ENCODE measurements around the gene IPO7.
"Not testable (repeated sequence)": the region's sequence is repeated elsewhere in the genome, so short reads cannot be mapped to it uniquely, and the experiment has no call there.

IPO7 gene

DNA sequence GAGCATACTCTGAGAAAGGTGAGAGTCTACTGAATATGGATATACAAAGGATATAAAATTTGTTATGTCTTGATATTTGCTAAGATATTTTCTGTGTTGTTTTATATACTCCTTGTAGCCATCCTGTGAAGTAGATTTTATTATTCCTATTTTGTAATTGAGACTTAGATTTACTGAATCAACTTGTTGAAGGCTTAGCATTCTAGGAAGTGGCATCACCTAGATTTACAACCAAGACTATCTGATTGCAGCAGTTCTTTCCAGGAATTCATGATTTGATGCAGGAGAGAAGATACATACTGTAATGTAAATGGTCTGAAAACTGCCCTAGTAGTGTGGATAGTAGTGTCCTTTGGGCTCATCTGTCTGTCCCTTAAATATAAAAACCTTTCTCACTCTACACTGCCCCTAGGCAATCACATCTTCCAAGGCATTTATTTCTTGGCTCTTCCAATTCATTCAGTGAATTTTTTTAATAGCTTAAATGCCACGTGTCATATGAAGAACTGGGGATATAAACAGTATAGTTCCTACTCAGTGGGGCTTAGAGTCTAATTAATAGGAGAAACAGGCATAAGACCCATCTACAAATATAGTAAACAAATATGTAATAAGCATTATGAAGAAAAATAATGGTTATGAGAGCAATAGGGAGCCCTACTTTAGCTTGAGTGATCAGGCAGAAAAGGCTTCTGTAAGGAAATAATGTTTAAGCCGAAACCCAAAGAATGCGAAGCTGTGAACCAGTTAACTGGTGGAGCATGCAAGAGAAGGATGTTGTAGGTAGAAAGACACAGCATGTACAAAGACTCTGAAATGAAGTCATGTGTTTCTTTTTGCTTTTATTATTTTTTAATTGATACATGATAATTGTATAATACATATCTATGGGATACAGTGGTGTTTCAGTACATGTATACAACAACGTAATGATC, 13.6 kb downstream of the IPO7 start:
- FAIRE-seq: no peak

DNA sequence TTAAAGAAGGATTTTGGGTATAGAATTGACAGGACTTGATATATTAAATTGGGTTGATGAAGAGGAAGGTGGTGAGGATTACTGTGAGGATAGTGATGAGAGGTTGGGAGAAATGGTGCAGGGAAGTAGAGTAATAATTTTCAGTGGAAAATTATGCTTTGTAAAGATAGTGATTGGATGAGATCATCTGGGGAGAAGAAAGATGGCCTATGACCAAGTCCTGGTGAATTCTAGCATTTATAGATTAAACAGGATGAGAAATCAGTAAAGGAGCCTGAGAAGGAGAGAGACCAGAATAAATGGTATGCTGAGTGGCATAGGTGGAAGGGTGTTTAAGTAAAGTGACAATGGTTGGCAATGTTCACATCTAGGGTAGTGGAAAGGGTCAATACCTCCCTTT, 15.0 kb downstream of the IPO7 start:
- FAIRE-seq (no peak), DNase-seq (ENCODE audit: extremely low spot score, insufficient read length, low read depth) (no peak)

More for the DNA sequence above, 13.6 kb downstream of the IPO7 start:
- DNase-seq (ENCODE audit: extremely low spot score, insufficient read length, low read depth): no peak

DNA sequence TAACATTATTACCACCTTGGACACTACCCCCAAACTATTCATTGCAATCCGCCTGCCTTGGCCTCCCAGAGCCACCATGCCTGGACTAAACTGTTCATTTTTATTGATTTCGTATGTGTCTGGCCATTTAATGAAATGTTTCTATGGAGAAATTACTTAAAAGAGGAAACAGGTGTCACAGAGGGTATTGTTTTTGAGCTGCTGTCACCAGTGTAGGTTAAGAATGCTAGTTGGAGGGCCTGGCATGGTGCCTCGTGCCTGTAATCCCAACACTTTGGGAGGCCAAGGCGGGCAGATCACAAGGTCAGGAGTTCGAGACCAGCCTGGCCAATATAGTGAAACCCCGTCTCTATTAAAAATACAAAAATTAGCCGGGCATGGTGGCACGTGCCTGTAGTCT, 17.4 kb downstream of the IPO7 start:
- FAIRE-seq; DNase-seq (ENCODE audit: extremely low spot score, insufficient read length, low read depth): not testable (repeated sequence)

DNA sequence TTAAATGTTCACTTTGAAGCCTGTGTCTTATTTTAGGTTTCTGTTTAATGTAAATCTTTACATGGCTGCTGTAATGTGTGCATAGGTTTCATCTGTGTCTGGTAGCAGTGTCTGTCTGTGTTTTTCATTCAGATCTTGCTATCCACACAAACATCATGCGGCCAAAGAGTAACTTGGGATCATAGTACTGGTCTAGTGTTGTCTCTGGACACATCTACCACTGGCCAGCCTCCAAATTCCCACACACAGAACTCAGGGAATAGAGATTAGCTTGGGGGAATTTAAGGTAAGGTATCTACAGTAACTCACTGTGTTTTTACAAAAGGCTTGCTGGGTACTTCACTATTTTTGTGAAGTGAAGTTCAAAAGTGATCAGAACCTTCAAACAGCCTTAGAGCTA, 44.3 kb downstream of the IPO7 start:
- FAIRE-seq (no peak), DNase-seq (ENCODE audit: extremely low spot score, insufficient read length, low read depth) (no peak)

DNA sequence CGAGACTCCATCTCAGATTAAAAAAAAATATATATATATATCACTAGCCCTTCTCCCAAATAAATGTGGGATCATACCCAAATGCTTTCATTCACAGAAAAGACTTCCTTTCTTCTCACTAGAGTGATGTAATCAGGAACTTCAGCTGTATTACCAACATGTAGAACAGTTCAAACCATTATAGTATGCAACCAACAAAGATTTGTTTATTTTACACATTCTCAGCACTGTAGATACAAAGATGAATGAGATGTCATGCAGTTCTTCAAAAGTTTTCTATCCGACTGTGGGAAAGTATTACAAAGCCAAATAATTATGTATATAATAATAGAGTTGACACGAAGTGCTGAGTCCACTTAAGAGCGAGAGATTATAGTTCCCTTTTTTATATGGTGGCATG, 54.2 kb downstream of the IPO7 start:
- FAIRE-seq: no peak
- no peak for DNase-seq (ENCODE audit: extremely low spot score, insufficient read length, low read depth)

DNA sequence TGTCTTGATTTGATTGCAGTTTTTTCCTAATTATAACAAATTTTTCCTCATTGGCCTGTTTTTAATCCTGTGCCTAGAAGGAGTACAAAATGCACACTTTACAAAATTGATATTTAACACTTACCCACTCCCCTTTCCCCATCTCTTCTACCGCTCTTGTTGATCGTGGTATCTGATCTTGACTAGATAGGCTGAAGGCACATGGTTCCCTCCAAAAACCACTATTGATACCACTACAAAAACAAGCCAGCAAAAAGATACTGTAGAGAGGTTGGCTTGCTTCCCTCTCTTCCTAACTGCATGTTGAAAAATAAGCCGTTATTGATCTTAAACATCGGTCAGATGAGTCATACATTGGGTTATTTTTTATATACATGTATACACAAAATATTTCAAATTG, 61.8 kb downstream of the IPO7 start:
- DNase-seq (ENCODE audit: extremely low spot score, insufficient read length, low read depth): no peak
- FAIRE-seq: no peak

DNA sequence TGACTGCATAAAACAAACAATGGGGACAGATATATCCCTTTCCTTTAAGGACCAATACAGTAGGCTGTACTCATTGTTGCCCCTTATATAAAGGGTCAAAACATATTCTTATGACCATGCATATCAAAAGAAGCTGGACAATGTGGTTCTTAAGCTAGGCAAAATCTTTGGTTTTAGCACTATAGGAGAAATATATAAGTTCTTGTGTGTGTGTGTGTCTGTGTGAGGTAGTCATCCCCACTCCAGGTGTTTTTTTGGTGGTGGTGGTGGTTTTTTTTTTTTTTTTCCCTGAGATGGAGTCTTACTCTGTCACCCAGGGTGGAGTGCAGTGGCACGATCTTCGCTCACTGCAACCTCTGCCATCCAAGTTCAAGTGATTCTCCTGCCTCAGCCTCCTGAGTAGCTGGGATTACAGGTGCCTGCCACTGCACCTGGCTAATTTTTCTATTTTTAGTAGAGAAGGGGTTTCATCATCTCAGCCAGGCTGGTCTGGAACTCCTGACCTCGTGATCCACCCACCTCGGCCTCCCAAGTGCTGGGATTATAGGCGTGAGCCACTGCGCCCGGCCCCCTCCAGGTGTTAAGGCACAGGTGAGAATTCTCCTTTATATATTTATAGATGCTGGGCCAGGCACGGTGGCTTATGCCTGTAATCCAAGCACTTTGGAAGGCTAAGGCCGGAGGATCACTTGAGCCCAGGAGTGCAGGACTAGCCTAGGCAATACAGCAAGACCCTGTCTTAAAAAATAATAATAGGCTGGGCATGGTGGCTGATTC, 64.3 kb downstream of the IPO7 start:
- no peak for DNase-seq (ENCODE audit: extremely low spot score, insufficient read length, low read depth)
- FAIRE-seq: no peak

DNA sequence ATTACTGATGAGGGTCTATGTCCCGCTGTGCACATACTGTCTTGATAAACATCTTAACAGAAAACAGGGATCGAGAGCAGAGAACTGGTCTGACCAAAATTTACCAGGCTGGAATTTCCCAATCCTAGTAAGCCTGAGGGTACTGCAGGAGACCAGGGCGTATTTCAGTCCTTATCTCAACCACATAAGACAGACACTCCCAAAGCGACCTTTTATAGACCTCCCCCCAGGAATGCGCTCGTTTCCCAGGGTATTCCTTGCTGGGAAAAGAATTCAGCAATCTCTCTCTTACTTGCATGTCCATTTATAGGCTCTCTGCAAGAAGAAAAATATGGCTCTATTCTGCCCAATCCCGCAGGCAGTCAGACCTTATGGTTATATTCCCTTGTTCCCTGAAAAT, 67.6 kb downstream of the IPO7 start:
- not testable (repeated sequence) for FAIRE-seq; DNase-seq (ENCODE audit: extremely low spot score, insufficient read length, low read depth)

DNA sequence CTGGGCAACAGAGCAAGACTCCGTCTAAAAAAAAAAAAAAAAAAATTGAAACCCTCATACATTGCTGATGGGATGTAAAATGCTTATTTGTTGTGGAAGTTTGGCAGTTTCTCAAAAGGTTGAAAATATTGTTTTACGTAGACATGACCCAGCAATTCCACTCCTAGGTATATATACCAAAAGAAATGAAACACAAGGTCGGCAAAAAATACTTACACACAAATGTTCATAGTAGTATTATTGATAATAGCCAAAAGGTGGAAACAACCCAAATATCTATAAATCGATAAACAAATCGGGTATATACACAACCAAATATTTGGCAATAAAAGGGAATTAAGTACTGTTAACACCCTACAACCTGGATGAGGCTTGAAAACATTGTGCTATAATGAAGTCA, 71.3 kb downstream of the IPO7 start:
- no peak for DNase-seq (ENCODE audit: extremely low spot score, insufficient read length, low read depth)
- FAIRE-seq: no peak

DNA sequence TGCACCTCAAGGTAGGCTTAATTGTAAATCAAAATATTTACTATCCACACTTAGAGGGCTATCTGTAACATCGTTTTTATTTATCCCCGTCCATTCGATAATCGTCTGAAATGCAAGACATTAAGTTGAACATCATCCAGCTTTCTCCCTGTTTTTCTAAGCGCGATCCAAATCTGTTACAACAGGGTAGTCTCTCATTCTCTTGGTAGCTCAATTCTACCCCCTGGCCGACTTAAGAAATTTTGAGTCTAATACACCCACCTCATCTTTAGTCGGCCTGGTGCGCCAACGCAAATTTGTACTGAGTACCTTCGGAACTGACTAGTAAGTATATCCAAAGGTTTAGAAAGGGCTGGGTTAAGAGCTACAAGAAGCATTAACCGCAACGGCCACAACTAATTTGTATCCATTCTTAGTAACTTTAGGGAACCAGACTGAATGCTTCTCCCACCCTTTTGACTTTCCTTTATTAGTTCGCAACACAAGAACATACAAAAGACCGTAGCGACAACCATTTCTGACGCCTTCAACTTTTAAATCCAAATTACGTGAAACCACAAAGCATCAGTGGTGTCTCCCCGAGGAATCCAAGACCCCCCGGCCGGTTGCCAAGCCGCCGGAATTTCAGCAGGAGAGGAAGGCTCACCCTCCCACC, 75.3 kb downstream of the IPO7 start:
- FAIRE-seq: no peak
- DNase-seq (ENCODE audit: extremely low spot score, insufficient read length, low read depth): no peak

DNA sequence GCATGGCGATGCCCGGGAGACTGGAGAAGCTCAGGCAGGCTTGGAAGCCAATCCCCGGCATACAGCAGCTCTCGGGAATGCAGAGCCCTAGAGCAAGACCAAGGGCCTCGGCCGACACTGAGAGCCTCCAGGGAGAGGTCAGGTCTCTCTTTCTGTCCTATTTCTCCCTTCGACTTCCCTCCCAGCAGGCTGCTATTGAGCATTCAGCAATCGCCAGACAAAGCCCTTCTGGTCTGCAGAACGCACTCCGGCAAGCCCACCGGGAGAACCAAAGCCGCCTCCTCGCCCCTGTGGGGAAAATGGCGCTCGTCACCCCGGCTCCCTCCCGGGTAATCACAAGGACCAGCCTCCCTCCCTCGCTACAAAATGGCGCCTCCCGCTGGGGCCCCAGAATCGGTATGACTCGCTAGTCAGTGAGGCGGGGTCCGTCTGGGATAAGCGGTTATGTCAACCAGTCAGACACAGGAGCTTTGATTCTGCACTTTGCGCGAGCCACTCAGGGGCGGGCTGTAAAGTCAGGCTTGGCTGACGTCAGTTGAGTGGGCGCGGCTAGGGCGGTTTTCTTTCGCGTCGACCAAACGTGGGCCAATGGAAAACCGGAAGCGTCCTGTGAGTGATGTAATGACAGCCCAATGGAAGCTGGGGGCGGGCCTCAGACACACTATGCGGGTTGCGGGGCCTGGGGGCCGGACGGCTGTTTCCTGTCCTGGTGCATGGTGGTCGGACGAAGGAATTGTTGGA, 76.0 kb downstream of the IPO7 start, which contains the start of gene ZNF143:
ZNF143 (plus strand) TSS at position 691 of the 741 bp plus-strand sequence. CDS start 10,297 bp downstream, outside the sequence.
- FAIRE-seq (peak; percentile 98), DNase-seq (ENCODE audit: extremely low spot score, insufficient read length, low read depth) (peak; percentile 81)

DNA sequence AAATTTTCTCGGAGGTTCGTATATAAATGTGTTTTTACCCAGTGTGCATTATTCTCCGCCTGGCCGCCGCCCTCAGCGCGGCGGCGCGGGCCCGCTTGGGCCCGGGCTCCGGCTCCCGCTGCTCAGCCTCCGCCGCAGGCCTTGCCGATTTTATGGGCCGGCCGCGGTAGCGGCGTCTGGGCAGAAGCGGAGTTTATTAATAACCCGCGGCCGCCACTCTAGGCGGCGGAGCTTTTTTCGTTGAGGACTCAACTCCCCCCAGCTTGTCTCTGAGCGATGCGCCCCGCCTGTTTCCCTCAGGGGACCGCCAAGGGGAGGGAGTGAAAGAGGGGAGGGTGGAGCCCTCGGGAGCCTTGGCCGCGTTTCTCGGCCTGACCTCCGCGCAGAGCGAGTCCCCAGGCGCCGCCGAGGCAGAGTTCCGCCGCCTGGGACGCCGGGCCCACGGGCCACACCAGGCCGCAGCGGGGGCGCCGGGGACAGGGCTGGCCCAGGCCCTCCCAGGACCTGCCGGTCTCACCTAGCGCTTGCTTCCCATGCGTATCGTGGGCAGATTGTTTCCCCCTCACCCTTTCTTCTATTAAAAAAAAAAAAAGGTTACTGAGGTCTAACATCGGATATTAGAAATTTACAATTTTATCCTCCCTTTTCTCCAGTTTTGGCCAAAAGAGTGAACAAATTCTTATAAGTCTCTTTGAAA, 76.8 kb downstream of the IPO7 start:
- DNase-seq (ENCODE audit: extremely low spot score, insufficient read length, low read depth) (peak; percentile 55), FAIRE-seq (peak; percentile 77)

DNA sequence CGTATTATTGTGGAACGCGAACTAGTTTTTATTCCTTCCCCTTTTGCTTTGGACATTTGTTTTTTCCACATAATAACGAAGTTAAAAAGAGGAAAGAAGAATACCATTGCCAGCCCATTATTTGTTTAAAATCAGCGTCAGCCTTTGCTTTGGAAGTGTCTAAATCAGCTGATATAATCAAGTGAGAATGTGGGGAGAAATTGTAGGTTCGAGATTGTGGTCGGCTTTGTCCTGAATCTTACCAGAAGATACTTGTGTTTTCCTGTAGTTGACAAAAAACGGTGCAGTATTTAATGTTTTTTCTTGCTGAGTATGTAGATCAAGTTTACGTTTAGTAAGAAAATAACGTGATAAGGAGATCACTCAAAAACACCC, 77.3 kb downstream of the IPO7 start:
- peak; percentile 15 for FAIRE-seq
- no peak for DNase-seq (ENCODE audit: extremely low spot score, insufficient read length, low read depth)

DNA sequence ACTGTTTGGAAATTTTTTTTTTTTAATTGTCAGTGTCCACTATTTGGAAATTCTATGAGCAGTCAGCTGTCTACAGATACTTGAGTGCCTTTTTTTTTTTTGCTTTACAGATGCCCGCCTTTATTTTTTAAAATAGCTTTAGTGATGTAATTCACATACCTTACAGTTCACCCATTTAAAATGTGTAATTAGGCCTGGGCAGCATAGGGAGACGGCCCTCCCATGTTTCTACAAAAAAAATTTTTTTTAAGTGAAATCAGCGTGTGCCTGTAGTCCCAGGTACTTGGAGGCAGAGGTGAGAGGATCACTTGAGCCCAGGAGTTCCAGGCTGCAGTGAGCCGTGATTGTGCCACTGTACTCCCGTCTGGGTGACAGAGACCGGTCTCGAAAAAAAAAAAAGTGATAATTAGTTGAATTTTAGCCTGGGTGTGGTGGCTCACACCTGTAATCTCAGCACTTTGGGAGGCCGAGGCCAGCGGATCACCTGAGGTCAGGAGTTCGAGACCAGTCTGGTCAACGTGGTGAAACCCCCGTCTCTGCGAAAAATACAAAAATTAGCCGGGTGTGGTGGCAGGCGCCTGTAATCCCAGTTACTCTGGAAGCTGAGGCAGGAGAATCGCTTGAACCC, 77.8 kb downstream of the IPO7 start:
- DNase-seq (ENCODE audit: extremely low spot score, insufficient read length, low read depth) (no peak), FAIRE-seq (no peak)

DNA sequence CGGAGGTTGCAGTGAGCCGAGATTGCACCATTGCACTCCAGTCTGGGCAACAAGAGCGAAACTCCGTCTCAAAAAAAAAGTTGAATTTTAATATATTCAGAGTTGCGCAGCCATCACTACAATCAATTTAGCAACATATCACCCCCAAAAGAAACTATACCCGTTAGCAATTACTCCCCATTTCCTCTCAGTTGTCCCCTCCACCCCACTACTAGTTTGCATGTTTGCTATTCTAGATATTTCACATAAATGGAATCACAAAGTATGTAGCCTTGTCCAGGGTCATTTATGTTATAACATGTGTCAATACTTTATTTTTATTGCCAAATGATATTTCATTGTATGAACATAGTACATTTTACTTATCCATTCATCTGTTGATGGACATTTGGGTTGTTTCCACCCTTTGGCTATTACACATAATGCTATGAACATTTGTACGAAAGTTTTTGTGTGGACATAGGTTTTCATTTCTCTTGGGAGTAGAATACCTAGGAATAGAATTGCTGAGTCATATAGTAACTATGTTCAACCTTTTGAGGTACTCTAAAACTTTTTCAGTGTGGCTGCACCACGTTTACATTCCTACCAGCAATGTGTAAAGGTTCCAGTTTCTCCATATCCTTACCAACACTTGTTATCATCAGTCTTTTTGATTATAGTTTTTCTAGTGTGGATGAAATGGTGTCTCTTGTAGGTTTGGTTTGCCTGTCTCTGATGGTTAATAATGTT, 78.5 kb downstream of the IPO7 start:
- peak; percentile 81 for FAIRE-seq

DNA sequence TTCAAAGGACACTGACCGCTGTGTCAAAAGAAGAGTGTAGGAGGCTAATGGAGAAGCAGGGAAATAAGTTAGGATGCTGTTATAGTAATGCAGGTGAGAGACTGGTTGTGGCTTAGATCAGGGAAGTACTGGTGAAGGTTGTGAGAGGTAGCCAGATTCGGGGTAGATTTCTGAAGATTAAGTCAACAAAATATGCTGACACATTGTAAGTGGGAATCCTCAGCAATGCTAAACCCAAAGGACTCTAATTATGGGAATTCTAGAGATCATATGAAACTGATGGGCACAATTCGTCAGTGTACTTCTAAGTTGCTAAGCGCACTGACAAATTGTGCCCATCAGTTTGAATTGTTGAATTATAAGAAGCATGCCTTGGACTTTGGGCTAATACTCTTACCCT, 86.3 kb downstream of the IPO7 start:
- FAIRE-seq (no peak), DNase-seq (ENCODE audit: extremely low spot score, insufficient read length, low read depth) (no peak)

More for the DNA sequence above, 78.5 kb downstream of the IPO7 start:
- no peak for DNase-seq (ENCODE audit: extremely low spot score, insufficient read length, low read depth)

DNA sequence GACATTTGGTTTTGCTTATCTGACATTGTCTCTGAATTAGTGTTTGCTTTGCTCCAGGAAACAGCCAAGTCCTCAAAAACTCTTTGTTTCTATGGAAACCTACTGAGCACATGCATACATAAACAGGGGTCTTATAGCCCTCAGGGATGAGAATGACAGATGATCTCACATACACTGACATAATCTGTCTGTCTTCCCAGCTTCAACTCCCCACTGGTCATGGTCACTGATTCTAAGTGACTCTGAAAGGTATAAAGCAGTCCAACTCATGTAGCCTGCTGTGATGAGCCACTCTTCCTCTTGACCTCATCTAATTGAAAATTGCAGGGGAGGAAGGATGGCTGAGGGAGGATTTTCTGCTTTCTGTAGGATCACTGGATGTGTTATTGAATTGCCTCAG, 89.0 kb downstream of the IPO7 start:
- FAIRE-seq: no peak
- no peak for DNase-seq (ENCODE audit: extremely low spot score, insufficient read length, low read depth)

DNA sequence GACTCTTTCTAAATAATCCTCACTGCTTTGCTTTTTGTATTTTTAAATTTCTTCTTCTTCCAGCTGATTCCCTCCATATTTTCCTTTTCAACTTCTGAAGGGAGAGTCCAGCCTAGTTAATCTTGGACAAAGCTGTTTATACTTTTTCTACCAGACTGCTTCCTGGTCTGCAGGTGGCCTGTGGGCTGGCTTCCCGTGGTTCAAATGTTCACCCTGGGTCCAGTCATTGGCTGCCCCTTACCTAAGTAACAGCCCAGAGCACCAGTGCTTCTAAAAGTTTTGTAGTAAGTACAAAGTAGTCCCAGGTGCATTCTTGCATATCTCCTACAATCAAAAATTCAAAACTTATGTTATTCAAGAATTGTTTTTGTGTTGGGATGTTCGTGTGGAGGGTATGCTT, 95.4 kb downstream of the IPO7 start:
- no peak for FAIRE-seq
- DNase-seq (ENCODE audit: extremely low spot score, insufficient read length, low read depth): no peak
